EH (cell line): ENCODE measurements around the gene PLA2G4D.
A peak's percentile ranks its signal among the peaks of the same experiment; 100 is the strongest.

ENCODE experiments used
- DNase-seq: peaks from one replicate; pipeline ENCODE4 v3.0.0-alpha.2; 2015; ENCODE audit warnings: low read depth

The PLA2G4D gene

GRCh38 chr15:42050484-42051255, 43.7 kb downstream of the PLA2G4D start:
- DNase-seq = no peak

- no peak for DNase-seq
These were observed 45.6 kb downstream of the PLA2G4D start for GRCh38 chr15:42048821-42049200.

GRCh38 chr15:42048080-42048820, 46.1 kb downstream of the PLA2G4D start:
- DNase-seq = no peak

- DNase-seq = no peak
These were observed 47.8 kb downstream of the PLA2G4D start for GRCh38 chr15:42046597-42046996.

GRCh38 chr15:42045211-42045615, 49.1 kb downstream of the PLA2G4D start:
- DNase-seq = no peak

GRCh38 chr15:42042602-42043400, 51.6 kb downstream of the PLA2G4D start:
- no peak for DNase-seq

- no peak for DNase-seq
These were observed 56.0 kb downstream of the PLA2G4D start for GRCh38 chr15:42038401-42038800.

GRCh38 chr15:42037656-42038055, 56.7 kb downstream of the PLA2G4D start:
- no peak for DNase-seq

GRCh38 chr15:42036966-42037365, 57.4 kb downstream of the PLA2G4D start:
- no peak for DNase-seq

GRCh38 chr15:42036112-42036905, 58.1 kb downstream of the PLA2G4D start:
- DNase-seq = no peak

GRCh38 chr15:42035435-42035761, 59.0 kb downstream of the PLA2G4D start:
- peak; percentile 55 for DNase-seq

- no peak for DNase-seq
These were observed 59.5 kb downstream of the PLA2G4D start for GRCh38 chr15:42034628-42035434.

- no peak for DNase-seq
These were observed 61.0 kb downstream of the PLA2G4D start for GRCh38 chr15:42033214-42033873.

GRCh38 chr15:42032376-42033213, 61.8 kb downstream of the PLA2G4D start:
- DNase-seq = no peak

- DNase-seq = no peak
These were observed 63.0 kb downstream of the PLA2G4D start for GRCh38 chr15:42031198-42031915.

- DNase-seq = no peak
These were observed 66.8 kb downstream of the PLA2G4D start for GRCh38 chr15:42027521-42027920.

GRCh38 chr15:42024303-42024702, 70.1 kb downstream of the PLA2G4D start:
- no peak for DNase-seq

- DNase-seq = no peak
These were observed 72.8 kb downstream of the PLA2G4D start for GRCh38 chr15:42021593-42021992.

GRCh38 chr15:42020713-42021273, 73.6 kb downstream of the PLA2G4D start, which contains the start of gene PLA2G4E:
PLA2G4E (minus strand) TSS chr15:42021042; CDS start chr15:42021030, 12 bp downstream.
- DNase-seq = no peak
